Fibroblast of peridontal ligament (primary cell): Measurements from ENCODE around the gene ALOX5.
"Not testable (repeated sequence)": the region's sequence is repeated elsewhere in the genome, so short reads cannot be mapped to it uniquely, and the experiment has no call there.

Experiments used
- DNase-seq: peaks from one replicate; pipeline ENCODE4 v3.0.0-alpha.2; 2010; ENCODE audit errors: extremely low read depth

The ALOX5 gene

GRCh38 chr10:45468079-45468478, 94.1 kb downstream of the ALOX5 start:
- no peak for DNase-seq

DNA sequence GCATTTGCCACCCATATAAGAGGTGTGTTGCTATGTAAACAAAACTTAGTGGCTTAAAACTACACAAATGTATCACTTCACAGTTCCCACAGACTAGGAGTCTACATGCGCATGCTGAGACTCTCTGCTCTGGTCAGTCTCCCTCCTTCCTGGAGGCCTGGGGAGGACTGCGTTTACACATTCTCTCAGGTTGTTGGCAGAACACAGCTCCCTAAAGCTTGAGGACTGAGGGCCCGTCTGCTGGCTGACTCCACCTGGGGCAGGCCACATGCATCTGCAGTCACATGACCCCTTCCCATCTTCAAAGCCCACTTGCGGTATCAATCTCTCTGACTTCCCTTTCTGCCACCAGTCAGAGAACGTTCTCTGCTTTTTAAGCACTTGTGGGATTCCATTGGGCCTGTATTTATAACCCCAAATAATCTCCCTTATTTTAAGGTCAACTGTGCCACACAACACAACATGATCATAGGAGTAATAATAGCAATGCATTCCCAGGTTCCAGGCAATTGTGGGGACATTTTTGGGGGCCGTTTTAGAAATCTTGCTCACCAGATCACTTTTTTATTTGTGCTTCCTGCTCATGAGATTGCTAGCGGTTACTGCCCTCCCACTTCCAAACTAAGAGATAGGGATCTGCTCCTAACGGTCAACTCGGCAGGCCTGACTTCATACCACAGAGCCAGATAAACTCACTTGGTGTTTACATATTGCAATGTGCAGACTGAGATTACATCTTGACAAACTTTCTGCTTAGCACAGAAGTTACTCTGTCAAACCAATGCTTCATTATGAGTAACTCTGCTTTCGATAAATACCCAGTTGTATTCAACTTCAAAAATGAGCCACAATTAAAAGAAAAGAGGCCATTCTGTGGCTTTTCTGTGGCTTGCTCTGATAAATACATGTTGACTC, 96.3 kb downstream of the ALOX5 start:
- DNase-seq: peak; percentile 56

DNA sequence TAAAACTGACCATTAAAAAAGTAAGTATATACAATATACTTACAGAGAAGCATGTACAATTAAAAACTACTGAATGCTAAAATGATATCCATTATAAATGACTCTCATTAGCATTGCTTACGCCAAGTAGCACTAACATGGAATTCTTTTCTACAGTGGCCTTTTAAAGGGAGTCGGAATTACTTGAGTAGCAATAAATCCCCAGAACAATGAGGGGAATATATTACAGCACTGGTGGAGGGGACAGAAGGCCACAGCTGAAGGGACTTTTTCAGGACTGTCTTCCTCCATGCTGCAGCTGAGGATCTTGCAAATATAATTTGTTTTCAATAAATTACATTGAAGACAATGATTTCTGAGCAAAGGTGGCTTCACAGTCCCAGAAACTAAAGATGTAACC, 97.0 kb downstream of the ALOX5 start:
- DNase-seq: no peak

DNA sequence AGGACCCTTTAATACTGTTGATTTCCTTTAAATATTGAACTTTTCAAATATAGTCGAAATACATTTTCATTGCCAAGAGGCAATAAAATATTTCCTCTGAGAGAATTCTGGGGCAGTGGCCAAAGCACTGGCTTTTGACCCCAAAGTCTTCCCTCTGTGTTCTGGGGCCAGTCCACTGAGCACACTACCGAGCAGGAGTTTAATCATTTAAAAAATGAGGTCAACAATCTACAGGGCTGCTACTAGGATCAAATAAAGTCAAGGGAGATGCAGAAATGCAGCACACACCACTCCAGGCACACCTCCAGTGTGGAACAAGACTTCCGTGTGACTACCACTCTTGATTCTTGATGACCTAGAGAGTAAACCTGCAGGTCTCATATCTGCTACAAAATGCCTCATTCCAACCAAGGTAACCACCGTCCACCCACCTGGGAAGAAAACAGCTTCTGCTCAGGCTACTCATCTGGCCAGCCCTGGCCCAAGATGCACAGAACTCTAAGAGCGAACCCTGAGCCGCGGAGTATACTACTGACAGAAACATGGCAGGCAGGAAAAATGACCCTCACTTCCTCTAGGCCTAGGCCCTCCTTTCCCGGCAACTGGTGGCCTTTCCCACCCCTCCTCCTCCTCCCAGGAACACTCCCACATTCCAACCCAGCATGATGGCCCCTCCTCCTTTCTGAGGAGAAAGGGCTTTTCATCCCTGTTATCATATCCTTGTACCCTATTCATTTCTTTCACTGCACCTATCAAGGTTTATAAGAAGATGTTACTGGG, 97.7 kb downstream of the ALOX5 start:
- DNase-seq: no peak

- no peak for DNase-seq
These were observed 99.1 kb downstream of the ALOX5 start for GRCh38 chr10:45473126-45473525.

DNA sequence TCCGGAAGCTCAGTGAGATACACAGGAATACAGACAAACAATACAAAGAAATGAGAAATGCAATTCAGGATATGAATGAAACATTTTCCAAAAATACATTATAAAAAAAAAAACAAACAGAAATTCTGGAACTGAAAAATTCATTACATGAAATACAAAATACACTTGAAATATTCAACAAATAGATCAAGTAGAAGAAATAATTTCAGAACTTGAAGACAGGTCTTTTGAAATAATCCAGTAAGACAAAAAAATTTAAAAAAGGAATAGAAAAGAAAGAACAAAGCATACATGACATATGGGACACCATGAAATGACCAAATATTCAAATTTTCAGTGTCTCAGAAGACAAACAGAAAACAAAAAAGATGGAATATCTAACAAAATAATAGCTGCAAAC, 102.5 kb downstream of the ALOX5 start:
- no peak for DNase-seq

- DNase-seq: no peak
These were observed 106.3 kb downstream of the ALOX5 start for GRCh38 chr10:45480294-45480693.

DNA sequence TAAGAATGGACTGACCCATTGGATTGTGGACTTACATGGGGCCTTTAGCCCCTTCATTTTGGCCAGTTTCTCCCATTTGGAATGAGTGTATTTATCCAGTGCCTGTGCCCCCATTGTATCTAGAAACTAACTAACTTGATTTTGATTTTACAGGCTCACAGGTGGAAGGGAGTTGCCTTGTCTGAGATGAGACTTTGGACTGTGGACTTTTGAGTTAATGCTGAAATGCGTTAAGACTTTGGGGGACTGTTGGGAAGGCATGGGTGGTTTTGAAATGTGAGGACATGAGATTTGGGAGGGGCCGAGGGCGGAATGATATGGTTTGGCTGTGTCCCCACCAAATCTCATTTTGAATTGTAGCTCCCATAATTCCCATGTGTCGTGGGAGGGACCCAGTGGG, 107.1 kb downstream of the ALOX5 start:
- DNase-seq: not testable (repeated sequence)

GRCh38 chr10:45483002-45483401, 109.0 kb downstream of the ALOX5 start:
- DNase-seq: no peak

- DNase-seq: no peak
These were observed 113.7 kb downstream of the ALOX5 start for GRCh38 chr10:45487735-45488134.

- no peak for DNase-seq
These were observed 114.3 kb downstream of the ALOX5 start for GRCh38 chr10:45488365-45488764.

- no peak for DNase-seq
These were observed 116.3 kb downstream of the ALOX5 start for GRCh38 chr10:45490277-45490676.

- no peak for DNase-seq
These were observed 117.0 kb downstream of the ALOX5 start for GRCh38 chr10:45491061-45491460.
